NB4 (cell line): ENCODE measurements around the gene CCDC85C.

ENCODE experiments used
- DNase-seq: peaks from one replicate; pipeline ENCODE4 v3.0.0; 2010; ENCODE audit warnings: low read depth
- H3K4me3 ChIP-seq: one replicate; pipeline ENCODE4 v1.5.1; 2011; ENCODE audit warnings: mild to moderate bottlenecking, low read depth, low read length, moderate library complexity
- MYC ChIP-seq: IDR thresholded peaks from 2 replicates; pipeline ENCODE4 v1.6.1; 2011; ENCODE audit warnings: low read depth, low read length
- POLR2A ChIP-seq: IDR thresholded peaks from 2 replicates; pipeline ENCODE4 v1.6.1; 2011; ENCODE audit warnings: mild to moderate bottlenecking; ENCODE audit not compliant: insufficient read length; ENCODE audit errors: extremely low read depth
- TF ChIP-seq, protein P1 (sequence below): IDR thresholded peaks from 2 replicates; pipeline ENCODE4 v1.6.1; 2011; ENCODE audit warnings: low read depth, low read length
- TF ChIP-seq, protein P2 (sequence below): IDR thresholded peaks from one replicate; pipeline ENCODE4 v1.5.1; 2012; ENCODE audit warnings: low read depth, low read length

CCDC85C gene

GRCh38 chr14:99534863-99535262 is 69.1 kb downstream of the CCDC85C start:
- no peak for TF ChIP-seq MYC
- TF ChIP-seq, protein P1, sequence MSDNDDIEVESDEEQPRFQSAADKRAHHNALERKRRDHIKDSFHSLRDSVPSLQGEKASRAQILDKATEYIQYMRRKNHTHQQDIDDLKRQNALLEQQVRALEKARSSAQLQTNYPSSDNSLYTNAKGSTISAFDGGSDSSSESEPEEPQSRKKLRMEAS, result no peak
- TF ChIP-seq POLR2A, result no peak
- TF ChIP-seq, protein P2, sequence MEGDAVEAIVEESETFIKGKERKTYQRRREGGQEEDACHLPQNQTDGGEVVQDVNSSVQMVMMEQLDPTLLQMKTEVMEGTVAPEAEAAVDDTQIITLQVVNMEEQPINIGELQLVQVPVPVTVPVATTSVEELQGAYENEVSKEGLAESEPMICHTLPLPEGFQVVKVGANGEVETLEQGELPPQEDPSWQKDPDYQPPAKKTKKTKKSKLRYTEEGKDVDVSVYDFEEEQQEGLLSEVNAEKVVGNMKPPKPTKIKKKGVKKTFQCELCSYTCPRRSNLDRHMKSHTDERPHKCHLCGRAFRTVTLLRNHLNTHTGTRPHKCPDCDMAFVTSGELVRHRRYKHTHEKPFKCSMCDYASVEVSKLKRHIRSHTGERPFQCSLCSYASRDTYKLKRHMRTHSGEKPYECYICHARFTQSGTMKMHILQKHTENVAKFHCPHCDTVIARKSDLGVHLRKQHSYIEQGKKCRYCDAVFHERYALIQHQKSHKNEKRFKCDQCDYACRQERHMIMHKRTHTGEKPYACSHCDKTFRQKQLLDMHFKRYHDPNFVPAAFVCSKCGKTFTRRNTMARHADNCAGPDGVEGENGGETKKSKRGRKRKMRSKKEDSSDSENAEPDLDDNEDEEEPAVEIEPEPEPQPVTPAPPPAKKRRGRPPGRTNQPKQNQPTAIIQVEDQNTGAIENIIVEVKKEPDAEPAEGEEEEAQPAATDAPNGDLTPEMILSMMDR, result no peak
- H3K4me3 ChIP-seq, result no peak overlapping the region
- no peak for DNase-seq

DNA sequence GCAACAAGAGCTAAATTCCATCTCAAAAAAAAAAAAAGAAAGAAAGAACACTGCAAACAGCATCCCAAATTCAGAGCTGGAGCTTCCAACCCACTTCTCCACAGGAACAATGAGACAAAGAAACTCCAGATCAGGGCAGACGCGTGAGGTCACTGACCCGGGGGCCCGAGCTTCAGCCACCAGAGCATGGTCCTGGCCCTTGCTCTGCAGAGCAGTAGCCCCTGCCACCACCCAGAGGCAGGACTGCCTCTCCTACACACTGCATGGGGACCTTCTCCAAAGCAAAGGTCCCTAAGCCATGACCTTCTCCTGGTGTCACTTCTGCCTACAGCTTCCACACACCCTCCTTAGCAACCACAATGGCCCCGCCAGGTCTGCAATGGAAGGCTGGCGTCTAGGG is 69.7 kb downstream of the CCDC85C start:
- no peak overlapping the region for H3K4me3 ChIP-seq
- TF ChIP-seq POLR2A (no peak), MYC (no peak)
- TF ChIP-seq, protein P2, result no peak
- TF ChIP-seq, protein P1, result no peak
- no peak for DNase-seq

GRCh38 chr14:99532310-99532709 is 71.7 kb downstream of the CCDC85C start:
- DNase-seq, result no peak
- TF ChIP-seq, protein P1, result no peak
- TF ChIP-seq MYC (no peak), POLR2A (no peak)
- TF ChIP-seq, protein P2, result no peak
- H3K4me3 ChIP-seq, result no peak overlapping the region

DNA sequence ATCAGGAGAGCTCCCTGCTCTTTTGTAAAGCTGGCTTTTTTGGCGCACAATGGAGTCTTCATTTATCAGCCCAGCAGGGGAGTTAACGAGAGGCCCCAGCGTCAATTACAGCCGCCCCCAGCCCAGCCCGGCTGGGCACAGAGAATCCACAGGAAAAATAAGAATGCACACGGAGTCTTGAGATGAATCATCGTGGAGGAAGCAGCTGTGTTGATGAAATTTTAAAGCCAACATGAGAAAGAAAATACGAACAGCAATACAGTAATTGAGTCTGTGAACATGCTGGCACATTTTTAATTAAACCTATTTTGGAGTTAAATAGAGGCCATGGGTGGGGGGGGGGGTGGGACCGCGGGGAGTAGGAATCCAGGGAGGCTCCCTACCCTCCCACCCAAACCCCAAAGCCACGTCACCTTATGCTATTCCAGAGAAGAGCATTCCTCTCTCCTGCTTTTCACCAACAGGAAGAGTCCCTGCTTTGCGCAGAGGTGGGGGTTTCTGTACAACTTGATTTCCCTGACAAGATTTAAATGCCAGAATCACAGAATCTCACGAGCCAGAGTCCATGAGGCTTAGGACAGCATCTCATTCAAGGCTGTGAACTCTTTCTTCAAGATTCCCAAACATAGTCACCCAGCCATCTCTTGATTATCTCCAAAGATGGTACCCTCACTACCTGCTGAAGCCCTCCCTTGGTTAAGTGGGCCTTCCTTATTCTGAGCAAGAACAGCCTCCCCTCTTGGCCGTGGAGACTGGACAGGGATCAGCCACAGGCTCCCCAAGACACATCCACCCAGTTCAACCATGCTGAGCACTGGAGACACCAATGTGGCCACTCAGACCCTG is 72.5 kb downstream of the CCDC85C start:
- DNase-seq, result no peak
- TF ChIP-seq POLR2A, result no peak
- TF ChIP-seq MYC, result no peak
- TF ChIP-seq, protein P2, result no peak
- TF ChIP-seq, protein P1, result no peak
- no peak overlapping the region for H3K4me3 ChIP-seq

GRCh38 chr14:99530407-99531155 is 73.4 kb downstream of the CCDC85C start:
- TF ChIP-seq, protein P2, result no peak
- no peak for TF ChIP-seq MYC
- H3K4me3 ChIP-seq, result no peak overlapping the region
- no peak for DNase-seq
